ENCODE data around the gene DTNB. TPM values are rescaled to one million over a fixed set of nuclear protein-coding genes. Genes with fewer than 3 reads are reported as not detected.

DTNB gene
- total RNA-seq, 1 donor from 2014 or later = 17.9 TPM

DNA sequence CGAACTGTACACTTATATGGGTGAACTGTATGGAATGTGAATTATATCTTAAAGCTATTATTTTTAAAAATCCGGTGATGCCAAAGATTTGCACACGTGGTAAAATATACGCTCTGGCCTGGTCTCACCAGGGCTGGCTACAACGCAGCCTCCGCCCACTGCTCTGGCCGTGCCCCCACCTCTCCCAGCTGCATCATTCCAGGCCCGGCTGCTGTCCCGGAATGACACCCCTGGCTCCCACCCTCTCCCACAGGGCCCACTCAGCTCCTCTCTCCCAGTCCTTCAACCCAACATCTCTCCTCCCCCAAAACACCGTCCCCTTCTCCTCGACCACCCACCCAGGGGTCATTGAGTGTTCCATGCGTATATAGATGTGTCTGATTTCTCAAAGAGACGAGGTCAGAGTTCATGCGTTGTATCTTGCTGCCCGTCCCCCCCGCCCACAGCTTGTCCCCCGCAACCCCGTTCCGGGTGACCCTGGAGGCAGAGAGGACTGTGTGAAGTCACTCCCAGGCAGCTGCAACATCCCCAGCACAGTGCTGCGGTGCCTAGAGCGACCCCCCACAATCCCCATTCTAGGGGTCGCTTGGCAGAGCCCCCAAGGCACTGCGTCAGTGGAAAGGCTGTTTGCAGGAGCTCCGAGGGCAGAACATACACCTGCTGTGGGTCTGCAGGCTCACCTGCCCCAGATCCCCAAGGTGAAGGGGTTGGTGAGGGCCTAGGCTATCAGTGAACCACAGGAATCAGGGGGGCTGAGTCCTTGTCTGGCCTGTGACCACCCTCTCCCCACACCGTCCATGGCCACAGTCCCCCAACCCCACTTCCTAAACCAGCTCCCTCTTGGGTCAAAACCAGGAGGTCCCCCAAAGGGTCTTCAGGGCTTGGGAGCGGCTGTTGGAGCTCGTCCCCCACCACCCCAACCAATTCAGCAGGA lies 345.0 kb downstream of the DTNB start:
- TF ChIP-seq POLR2AphosphoS5 (IDR thresholded peaks at IDR 0.05; ENCODE audit: insufficient read depth in 1 of 2, low read depth in 1 of 2) = no peak
- TF ChIP-seq, protein P1, sequence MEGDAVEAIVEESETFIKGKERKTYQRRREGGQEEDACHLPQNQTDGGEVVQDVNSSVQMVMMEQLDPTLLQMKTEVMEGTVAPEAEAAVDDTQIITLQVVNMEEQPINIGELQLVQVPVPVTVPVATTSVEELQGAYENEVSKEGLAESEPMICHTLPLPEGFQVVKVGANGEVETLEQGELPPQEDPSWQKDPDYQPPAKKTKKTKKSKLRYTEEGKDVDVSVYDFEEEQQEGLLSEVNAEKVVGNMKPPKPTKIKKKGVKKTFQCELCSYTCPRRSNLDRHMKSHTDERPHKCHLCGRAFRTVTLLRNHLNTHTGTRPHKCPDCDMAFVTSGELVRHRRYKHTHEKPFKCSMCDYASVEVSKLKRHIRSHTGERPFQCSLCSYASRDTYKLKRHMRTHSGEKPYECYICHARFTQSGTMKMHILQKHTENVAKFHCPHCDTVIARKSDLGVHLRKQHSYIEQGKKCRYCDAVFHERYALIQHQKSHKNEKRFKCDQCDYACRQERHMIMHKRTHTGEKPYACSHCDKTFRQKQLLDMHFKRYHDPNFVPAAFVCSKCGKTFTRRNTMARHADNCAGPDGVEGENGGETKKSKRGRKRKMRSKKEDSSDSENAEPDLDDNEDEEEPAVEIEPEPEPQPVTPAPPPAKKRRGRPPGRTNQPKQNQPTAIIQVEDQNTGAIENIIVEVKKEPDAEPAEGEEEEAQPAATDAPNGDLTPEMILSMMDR (IDR thresholded peaks at IDR 0.05) = no peak
- intact Hi-C loops (cut with DNase I) = no loop called here
- no peak overlapping the region for H3K4me3 ChIP-seq
- no peaks in the 10 kb centered on the region for H3K9me3 ChIP-seq
- no peak overlapping the region for H3K27ac ChIP-seq
- H3K4me1 ChIP-seq = peaks cover 45% of the 10 kb centered on the region
- H3K36me3 ChIP-seq = no peaks in the 10 kb centered on the region
- DNase-seq (ENCODE audit: extremely low spot score in 2 of 2) = no peak
- no peaks in the 10 kb centered on the region for H3K27me3 ChIP-seq

MicroRNAs within 50 kb of the gene (microRNA counts, 767-probe panel; counts per million panel counts)
- microRNA hsa-miR-1301 = 238 to 261 counts per million in 2 donors

Small RNA genes within 50 kb of the gene (microRNA-seq; reads per million reads assigned to microRNA genes)
- 52.6 reads per million, percentile 45 among the genes with 10 or more reads in this experiment for gene MIR1301 (ENCODE audit: borderline number of aligned reads, borderline replicate concordance)

Small RNA genes within 50 kb of the gene (small RNA-seq; reads per million reads assigned to genes)
- gene MIR1301 (0.69 reads per million), gene RF00019 (not detected)

Other genes starting within 250 kb of the DTNB start
- gene ASXL2, start 204.9 kb upstream of the DTNB start, total RNA-seq = 16.2 TPM

Measured in vagina (tissue), 2 donors.